H54 (cell line): Measurements from ENCODE around the gene ATOH8.

ENCODE experiments used
- DNase-seq: peaks from one replicate; pipeline ENCODE4 v3.0.0; 2011; ENCODE audit warnings: low spot score, mixed read lengths; ENCODE audit not compliant: insufficient read length
- FAIRE-seq: peaks from 3 replicates; lab custom pipeline; 2011; peaks lifted over from hg19 to GRCh38; lab: Jason Lieb, UNC
- POLR2A ChIP-seq: IDR thresholded peaks from 2 replicates; pipeline ENCODE4 v1.6.1; 2011; ENCODE audit warnings: low read depth, mild to moderate bottlenecking, low read length

The ATOH8 gene

DNA sequence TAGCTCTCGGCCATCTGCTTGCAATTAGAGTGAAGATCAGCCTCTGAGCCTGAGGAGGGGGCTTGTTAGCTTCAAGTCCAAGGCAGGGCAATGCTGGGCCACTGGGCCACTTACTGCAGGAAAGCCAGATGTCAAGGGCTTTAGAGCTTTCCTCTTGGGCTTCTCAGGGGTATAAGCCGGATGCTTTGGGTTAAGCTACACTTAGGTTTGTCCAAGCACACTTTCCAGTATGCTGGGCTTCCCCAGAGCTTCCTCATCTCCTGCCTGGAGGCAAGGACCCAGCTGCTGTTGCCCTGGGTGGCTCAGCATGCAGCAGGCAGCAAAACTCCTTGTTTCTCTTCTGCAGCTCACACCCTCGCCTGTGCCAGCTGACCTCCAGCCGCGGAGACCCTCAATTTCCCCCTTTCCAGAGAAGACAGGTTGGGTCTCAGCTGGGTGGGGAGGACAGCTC is 29.0 kb upstream of the ATOH8 start:
- TF ChIP-seq POLR2A: no peak
- FAIRE-seq: no peak
- no peak for DNase-seq

DNA sequence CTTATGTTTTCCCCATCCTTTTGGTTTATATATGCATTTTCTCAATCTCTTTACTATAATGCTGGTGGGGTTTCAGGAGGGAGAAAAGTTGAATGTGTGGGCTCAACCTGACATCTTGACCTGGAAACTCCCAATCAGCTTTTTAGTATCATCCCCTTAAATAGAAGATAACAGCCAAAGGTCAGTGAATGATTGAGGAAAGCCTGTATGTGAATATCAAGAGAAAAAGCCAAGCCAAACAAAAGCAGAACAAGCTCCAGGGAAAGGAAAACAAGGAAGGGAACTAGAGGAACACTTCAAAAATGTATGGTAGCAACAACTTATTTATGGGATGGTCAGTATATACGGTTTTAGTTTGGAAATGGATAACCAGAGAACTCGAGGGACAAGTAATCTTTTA is 28.3 kb upstream of the ATOH8 start:
- no peak for TF ChIP-seq POLR2A
- DNase-seq: no peak
- FAIRE-seq: no peak

DNA sequence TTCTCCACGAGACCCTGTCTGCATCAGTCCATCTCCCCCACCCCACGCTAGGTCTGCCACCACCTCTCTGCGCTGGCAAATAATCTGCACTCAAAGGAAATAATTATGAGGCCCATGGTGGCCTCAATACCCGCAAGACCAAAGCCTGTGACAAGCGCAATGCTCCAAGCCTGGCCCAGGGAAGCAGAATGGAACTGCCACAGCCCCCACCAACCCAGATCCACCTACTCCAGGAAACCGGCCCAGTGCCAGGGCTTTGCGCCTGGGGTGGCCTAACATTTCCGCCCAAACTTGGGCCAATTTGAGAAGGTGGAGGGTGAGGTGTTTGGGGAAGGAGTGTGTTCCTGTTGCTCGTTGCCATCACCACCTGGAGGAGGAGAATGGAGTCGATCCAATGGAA is 26.0 kb upstream of the ATOH8 start:
- DNase-seq (no peak), FAIRE-seq (no peak)
- no peak for TF ChIP-seq POLR2A

DNA sequence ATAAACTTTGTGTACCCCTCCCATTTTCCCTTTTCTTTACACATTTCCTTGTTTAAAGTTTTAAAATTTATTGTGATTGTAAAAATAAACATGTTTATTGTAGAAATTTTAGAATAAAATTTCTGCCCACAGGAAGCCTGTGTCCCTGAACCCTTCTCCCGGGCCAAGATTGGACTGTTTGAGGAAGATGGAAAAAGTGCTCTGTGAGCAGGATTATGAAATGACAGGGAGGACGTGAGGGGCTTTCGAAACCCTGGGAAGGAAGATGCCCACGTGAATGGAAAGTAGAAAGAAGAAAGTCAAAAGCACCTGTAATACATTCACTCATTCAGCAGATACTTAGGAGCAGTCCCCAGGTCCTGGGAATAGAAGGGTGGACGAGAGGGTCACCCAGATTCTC is 25.4 kb upstream of the ATOH8 start:
- no peak for TF ChIP-seq POLR2A
- DNase-seq (no peak), FAIRE-seq (no peak)

DNA sequence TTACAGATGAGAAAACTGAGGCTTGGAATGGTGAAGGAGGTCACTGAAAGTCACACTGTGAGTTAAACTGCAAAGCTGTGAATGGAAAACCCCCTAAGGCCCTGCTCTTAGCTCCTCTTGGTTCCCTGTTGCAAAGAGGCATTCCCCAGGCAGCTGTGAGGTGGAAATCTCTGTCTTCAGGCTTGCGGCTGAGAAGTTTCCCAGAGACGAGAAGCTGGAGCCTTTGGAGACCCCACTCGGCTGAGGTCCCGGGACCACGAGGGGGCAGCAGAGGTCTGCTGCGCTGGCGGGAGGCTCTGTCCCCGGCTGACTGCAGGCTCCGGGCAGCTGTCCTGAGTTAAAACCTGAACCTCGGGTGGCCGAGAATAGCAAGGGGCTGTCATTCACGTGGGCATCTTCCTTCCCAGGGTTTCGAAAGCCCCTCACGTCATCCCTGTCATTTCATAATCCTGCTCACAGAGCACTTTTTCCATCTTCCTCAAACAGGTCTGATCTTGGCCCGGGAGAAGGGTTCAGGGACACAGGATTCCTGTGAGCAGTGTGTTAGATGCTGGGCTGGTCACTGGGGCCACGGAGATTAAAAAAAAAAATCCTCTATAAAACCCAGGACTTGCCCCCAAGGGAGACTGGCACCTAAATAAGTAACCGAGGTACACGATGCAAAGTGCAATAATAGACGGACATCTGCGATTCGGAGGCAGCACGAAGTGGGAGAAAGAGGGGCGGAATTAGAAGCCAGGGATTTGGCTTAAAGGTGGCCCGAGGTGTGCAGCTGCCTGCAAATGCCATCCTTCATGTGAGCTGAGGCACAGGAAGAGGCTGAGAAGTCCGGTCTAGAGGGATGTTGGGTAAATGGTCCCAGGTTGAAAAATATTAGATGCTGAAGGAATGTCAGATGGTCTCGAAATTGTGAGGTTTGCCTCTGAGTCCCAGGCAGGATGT is 24.6 kb upstream of the ATOH8 start:
- peak; percentile 80 for FAIRE-seq
- TF ChIP-seq POLR2A: no peak
- peak; percentile 92 for DNase-seq

DNA sequence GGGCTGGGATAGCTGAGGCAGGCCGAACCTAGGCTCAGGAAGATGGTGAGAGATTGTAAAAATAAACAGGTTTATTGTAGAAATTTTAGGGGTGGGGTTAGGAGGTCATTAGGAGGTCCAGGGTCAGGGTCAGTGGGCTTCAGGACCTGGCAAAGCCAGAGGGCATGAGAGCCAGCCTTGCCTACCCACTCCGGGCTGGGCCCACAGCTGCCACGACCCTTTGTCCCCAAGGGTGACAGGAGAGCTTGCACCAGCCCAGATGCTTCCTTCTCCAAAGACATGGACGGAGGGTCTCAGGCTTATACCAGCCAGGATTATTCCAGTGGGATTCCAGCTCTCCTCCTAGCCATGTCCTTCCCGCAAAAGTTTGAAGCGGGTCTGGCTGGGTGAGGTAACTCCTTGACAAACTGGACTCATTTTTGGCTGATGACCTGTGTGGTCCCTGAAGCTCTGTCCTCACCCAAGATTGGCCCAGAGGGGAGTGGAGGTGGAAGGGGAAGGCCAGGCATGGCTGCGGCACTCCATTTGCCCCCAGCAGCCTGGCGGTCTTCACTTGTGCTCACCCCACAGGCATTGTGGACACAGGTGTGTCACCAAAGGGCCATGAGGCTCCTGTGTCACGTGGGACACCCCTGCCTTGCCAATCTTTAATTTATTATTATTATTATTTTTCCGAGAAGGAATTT is 23.8 kb upstream of the ATOH8 start:
- DNase-seq: no peak
- FAIRE-seq: no peak
- no peak for TF ChIP-seq POLR2A

DNA sequence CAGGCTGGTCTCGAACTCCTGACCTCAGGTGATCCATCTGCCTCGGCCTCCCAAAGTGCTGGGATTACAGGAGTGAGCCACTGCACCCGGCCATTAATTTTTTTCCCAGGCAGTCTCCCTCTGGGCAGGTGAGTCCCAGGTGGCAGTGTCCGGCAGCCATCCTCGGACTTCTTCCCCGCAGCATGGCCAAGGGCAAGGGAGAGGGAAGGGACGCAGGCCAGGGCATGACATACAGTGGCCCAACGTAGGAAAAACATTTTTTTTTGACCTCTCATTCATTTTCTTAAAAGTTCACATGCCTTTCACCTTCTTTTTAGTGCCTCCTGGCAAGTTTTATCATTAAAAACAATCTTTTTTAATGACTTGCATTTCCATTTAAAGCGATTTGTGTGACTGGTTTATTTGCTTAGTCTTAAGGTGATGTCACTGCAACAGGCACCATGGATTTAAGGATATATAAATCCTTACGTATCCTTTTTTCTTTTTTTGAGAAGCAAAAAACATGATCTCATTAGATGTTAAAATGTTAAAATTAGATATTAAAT is 23.0 kb upstream of the ATOH8 start:
- no peak for FAIRE-seq
- no peak for DNase-seq
- TF ChIP-seq POLR2A: no peak

DNA sequence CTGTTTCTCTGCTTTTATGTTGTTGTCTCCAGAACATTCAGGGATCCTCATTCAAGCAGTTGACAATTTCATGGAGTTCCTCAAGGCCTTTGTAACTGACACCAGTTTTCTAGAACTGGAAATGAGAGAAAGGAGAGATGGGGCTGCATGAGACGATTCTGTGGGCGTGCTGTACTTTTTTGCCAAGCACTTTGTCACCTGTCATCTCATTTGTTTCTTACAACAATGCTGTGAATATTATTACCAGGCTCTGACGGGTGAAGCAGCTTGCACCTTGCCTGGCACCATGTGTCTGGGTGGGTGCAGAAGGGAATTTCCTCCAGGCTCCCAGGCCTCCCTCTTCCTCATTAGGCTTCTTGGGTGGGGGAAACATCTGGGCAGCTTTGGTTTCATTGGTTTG is 22.2 kb upstream of the ATOH8 start:
- no peak for DNase-seq
- no peak for TF ChIP-seq POLR2A
- no peak for FAIRE-seq

DNA sequence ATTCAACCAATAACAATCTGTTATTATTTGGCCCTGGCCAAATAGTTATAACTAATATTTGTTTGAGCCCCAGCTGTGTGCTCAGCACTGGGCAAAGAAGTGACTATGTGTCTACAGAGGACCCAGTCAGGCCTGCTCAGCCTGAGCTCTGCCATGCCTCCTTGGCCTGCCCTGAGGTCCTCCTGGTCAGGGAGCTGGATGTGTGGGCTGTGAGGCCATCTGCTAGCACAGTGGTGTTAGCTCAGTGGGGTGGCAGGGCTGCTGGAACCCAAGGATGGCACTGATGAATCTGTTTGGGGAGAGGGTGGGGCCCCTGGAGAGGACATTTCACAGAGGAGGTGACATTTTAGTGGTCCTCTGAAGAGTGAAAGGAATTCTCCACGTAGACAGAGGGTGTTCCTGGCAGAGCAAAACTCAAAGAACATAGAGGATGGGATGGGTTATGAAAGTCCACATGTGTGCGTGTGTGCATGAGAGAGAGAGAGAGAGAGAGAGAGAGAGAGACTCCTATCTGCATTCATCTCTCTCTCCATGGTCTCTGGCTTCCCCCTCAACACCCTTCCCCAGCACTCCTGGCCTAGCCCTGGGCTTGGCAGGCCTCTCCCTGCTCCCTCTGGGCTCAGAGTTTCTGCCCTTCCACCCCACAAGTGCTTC is 21.2 kb upstream of the ATOH8 start:
- FAIRE-seq (no peak), DNase-seq (no peak)
- TF ChIP-seq POLR2A: no peak

DNA sequence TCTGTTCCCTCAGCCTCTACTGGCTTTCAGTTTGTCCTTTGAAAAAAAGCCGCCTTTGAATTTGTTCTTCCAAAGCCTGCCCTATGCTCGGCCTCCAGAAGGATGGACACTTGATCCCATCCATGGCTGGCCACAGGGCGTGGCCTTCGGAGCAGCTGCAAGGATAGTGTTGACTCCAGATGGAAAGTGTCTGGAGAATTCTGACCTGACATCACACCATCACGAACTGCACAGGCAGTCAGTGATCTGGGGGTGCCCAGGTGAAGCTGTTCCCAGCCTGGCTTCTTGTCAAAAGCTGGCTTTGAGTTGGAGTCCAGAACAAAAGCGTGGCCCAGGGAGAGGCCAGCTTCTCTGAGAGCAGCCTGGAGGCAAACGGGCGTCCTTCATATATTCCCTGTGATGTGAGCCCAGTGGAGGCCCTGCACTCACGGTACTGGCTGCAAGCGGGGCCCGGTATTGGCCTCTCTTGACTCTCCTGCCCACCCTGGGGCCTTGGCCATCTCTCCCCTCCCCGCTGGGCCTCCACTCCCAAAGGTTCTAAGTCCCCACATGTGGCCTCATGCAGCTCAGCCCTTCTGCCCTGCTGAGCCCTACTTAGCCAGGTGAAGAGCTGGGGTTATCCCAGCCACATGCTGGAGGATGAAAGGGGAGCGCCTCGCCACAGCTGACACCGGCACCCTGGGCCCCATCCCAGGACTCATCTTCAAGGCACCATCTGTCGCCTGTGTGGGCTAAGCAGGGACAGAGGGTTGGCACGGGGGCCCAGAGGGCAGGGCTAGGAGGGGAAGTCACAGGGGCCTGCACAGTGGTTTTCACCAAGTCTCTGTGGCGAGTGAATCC is 20.4 kb upstream of the ATOH8 start:
- DNase-seq (no peak), FAIRE-seq (no peak)
- no peak for TF ChIP-seq POLR2A

DNA sequence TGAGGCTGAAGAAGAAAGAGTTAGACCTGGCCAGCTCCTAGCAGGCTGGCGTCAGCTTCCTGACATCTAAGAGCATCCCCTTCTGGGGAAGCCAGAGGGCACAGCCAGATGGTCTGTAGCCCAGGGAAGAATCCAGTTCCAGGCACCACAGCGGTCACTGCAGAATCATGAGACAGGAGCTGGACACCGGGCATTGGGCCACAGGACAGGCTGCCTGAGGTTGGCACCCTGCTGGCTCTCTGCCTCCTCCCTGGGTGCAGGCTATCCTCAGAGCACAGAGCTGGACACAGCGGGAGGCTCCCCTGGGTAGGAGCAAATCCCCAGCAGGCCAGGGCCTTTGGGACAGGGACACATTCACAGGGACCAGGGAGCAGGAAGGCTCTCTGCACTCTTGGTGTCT is 19.8 kb upstream of the ATOH8 start:
- DNase-seq: no peak
- no peak for TF ChIP-seq POLR2A
- FAIRE-seq: no peak

DNA sequence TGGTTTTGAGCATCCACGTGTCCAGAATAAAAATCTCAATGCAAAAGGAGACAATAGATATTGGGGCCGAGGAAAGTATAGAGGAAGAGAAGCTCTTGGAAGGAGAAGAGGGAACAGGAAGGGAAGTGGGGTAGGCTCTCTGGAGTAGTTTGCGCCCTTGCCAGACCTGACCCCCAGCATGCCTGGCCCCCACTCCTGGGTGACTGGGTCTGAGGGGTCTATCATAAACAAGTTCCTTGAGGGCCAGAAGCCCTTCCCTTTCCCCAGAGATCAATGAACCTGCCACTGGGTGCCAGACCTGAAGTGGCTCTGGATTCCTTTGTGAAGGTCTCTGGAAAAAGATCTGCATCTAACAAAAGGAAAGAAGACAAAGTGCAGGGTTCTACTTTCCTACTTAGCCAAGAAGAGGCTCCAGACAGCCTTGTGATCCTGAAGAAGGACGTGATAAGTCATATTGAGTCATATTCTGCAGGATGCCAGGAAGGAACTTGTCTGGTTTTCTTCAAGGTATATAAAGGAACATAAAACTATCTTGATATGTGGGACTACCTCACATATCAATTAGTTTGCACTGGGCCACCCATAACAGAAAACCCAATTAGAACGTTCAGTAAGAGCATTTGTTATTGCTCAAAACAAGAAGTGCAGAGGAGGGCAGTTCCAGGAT is 18.7 kb upstream of the ATOH8 start:
- DNase-seq (no peak), FAIRE-seq (no peak)
- no peak for TF ChIP-seq POLR2A

DNA sequence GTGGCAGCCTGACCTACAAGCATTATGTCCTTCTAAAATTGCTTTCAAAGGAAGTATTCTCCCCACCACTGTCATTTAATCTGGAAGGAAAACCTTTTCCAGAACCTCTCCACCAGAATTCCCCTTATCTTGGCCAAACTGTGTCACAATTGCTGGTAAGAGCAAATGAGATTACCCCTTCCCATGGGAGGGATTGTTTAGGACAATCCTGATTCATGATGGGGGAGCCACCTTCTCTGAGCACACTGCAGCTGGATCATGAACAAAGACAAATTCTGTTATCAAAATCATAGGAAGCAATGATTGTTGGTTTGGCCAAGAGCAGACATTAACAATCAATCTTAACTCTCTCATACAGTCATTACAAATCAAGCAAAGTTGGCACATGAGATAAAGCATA is 18.1 kb upstream of the ATOH8 start:
- FAIRE-seq: no peak
- DNase-seq: no peak
- no peak for TF ChIP-seq POLR2A
